OCI-LY1 (cell line): ENCODE measurements around the gene MIF.
A peak's percentile ranks its signal among the peaks of the same experiment; 100 is the strongest.

Experiments
- H2AFZ ChIP-seq: fragments of 200-600 bp; sonication (generic), shearing (Covaris generic); 2 replicates; pipeline ENCODE4 v1.6.0; 2014; ENCODE audit warnings: antibody characterized with exemption, mild to moderate bottlenecking, low read length
- H3F3A ChIP-seq: fragments of 200-600 bp; sonication (generic), shearing (Covaris generic); 2 replicates; pipeline ENCODE4 v1.6.0; 2014; ENCODE audit warnings: mild to moderate bottlenecking, antibody characterized with exemption, low read length, moderate library complexity; ENCODE audit not compliant: insufficient read depth
- H3K27ac ChIP-seq: fragments of 200-600 bp; sonication (generic); 2 replicates; pipeline ENCODE4 v1.5.1; 2014; ENCODE audit warnings: low read length, mixed run types, mild to moderate bottlenecking, low read depth; ENCODE audit not compliant: poor library complexity, severe bottlenecking
- H3K27me3 ChIP-seq: fragments of 200-600 bp; sonication (generic); 2 replicates; pipeline ENCODE4 v1.6.0; 2014; ENCODE audit warnings: antibody characterized with exemption, mild to moderate bottlenecking, low read length, moderate library complexity; ENCODE audit not compliant: insufficient read depth
- H3K36me3 ChIP-seq: fragments of 200-600 bp; sonication (generic); 2 replicates; pipeline ENCODE4 v1.6.1; 2014; ENCODE audit warnings: mild to moderate bottlenecking, antibody characterized with exemption, low read length, moderate library complexity, mixed read lengths; ENCODE audit not compliant: insufficient read depth
- H3K4me1 ChIP-seq: fragments of 200-600 bp; sonication (generic); 2 replicates; pipeline ENCODE4 v1.5.1; 2014; ENCODE audit warnings: mild to moderate bottlenecking, low read length, moderate library complexity; ENCODE audit not compliant: insufficient read depth, severe bottlenecking
- H3K4me2 ChIP-seq: fragments of 200-600 bp; sonication (generic), shearing (Covaris generic); 2 replicates; pipeline ENCODE4 v1.6.1; 2014; ENCODE audit warnings: low read length
- H3K4me3 ChIP-seq: fragments of 200-600 bp; sonication (generic); 2 replicates; pipeline ENCODE4 v1.5.1; 2014; ENCODE audit warnings: low read length, low read depth, mild to moderate bottlenecking, mixed read lengths; ENCODE audit not compliant: poor library complexity, severe bottlenecking
- H3K79me2 ChIP-seq: fragments of 200-600 bp; shearing (Covaris generic); 2 replicates; pipeline ENCODE4 v1.6.1; 2016; ENCODE audit warnings: mixed run types, low read length, mixed read lengths; ENCODE audit not compliant: insufficient read depth
- H3K9ac ChIP-seq: fragments of 200-600 bp; sonication (generic), shearing (Covaris generic); 2 replicates; pipeline ENCODE4 v1.6.1; 2014; ENCODE audit warnings: mild to moderate bottlenecking, low read length, mixed read lengths
- H3K9me2 ChIP-seq: fragments of 200-600 bp; sonication (generic), shearing (Covaris generic); 2 replicates; pipeline ENCODE4 v1.6.1; 2014; ENCODE audit warnings: low read depth, mild to moderate bottlenecking, low read length, mixed read lengths
- H3K9me3 ChIP-seq: fragments of 200-600 bp; shearing (Covaris generic); 2 replicates; pipeline ENCODE4 v1.6.1; 2014; ENCODE audit warnings: low read length, mixed read lengths
- H4K20me1 ChIP-seq: fragments of 200-600 bp; sonication (generic), shearing (Covaris generic); 2 replicates; pipeline ENCODE4 v1.6.0; 2016; ENCODE audit warnings: mild to moderate bottlenecking, low read length; ENCODE audit not compliant: insufficient read depth
- CTCF ChIP-seq: fragments of 200-600 bp; sonication (generic), shearing (Covaris generic); IDR thresholded peaks from 2 replicates; pipeline ENCODE4 v1.5.1; 2017; ENCODE audit warnings: mild to moderate bottlenecking, antibody characterized with exemption, low read length, moderate library complexity, mixed read lengths
- EZH2 ChIP-seq: fragments of 200-600 bp; sonication (generic), shearing (Covaris generic); IDR thresholded peaks from 2 replicates; pipeline ENCODE4 v1.8.0; 2017; ENCODE audit warnings: borderline replicate concordance, mixed run types, mild to moderate bottlenecking, antibody characterized with exemption, low read length, moderate library complexity, mixed read lengths

Gene MIF

GRCh38 chr22:23909296-23909898 is 15.2 kb downstream of the MIF start:
- Histone ChIP-seq H2AFZ (no peak overlapping the region), H3K9me2 (no peaks in the 10 kb centered on the region), H3K9me3 (no peaks in the 10 kb centered on the region), H3K4me2 (no peak overlapping the region), H3K4me3 (no peak overlapping the region), H3K79me2 (no peaks in the 10 kb centered on the region), H3K27ac (no peak overlapping the region), H4K20me1 (no peaks in the 10 kb centered on the region), H3F3A (peaks cover 3% of the 10 kb centered on the region; the same call in 1 of the 2 replicates), H3K36me3 (no peaks in the 10 kb centered on the region; the same call in 1 of the 2 replicates), H3K27me3 (no peaks in the 10 kb centered on the region), H3K9ac (no peak overlapping the region), H3K4me1 (peaks cover 31% of the 10 kb centered on the region)
- TF ChIP-seq CTCF (no peak), EZH2 (no peak)

GRCh38 chr22:23910496-23911190 is 16.5 kb downstream of the MIF start:
- Histone ChIP-seq H2AFZ (no peak overlapping the region), H3K9ac (no peak overlapping the region), H3K4me2 (no peak overlapping the region), H3K27ac (peak overlapping the region; percentile 86), H3K4me3 (no peak overlapping the region), H3K9me2 (no peaks in the 10 kb centered on the region), H3F3A (peaks cover 5% of the 10 kb centered on the region; the same call in 1 of the 2 replicates), H3K9me3 (no peaks in the 10 kb centered on the region), H3K27me3 (no peaks in the 10 kb centered on the region), H4K20me1 (no peaks in the 10 kb centered on the region), H3K4me1 (peaks cover 35% of the 10 kb centered on the region), H3K36me3 (no peaks in the 10 kb centered on the region), H3K79me2 (no peaks in the 10 kb centered on the region)
- no peak for TF ChIP-seq EZH2
- no peak for TF ChIP-seq CTCF

GRCh38 chr22:23911318-23911980 is 17.3 kb downstream of the MIF start:
- Histone ChIP-seq H4K20me1 (no peaks in the 10 kb centered on the region), H3K36me3 (no peaks in the 10 kb centered on the region), H3K4me1 (peaks cover 35% of the 10 kb centered on the region), H3K9me3 (no peaks in the 10 kb centered on the region), H3F3A (peaks cover 5% of the 10 kb centered on the region; the same call in 1 of the 2 replicates), H2AFZ (no peak overlapping the region), H3K9me2 (no peaks in the 10 kb centered on the region), H3K4me2 (no peak overlapping the region), H3K79me2 (no peaks in the 10 kb centered on the region), H3K27me3 (no peaks in the 10 kb centered on the region), H3K27ac (peak overlapping the region; percentile 86), H3K9ac (no peak overlapping the region), H3K4me3 (no peak overlapping the region)
- TF ChIP-seq EZH2 = no peak
- TF ChIP-seq CTCF = no peak
